ENCODE measurements around the gene SLC6A8.
"Not testable (repeated sequence)": the region's sequence is repeated elsewhere in the genome, so short reads cannot be mapped to it uniquely, and the experiment has no call there.

The SLC6A8 gene

GRCh38 chrX:153708415-153708814, 20.7 kb downstream of the SLC6A8 start:
- peak; percentile 81 for DNase-seq (ENCODE audit: low spot score)

- no peak for DNase-seq (ENCODE audit: low spot score)
Observed at GRCh38 chrX:153709726-153710674, 22.3 kb downstream of the SLC6A8 start.

GRCh38 chrX:153714256-153714655, 26.5 kb downstream of the SLC6A8 start:
- DNase-seq (ENCODE audit: low spot score), result no peak

GRCh38 chrX:153717445-153717844, 29.7 kb downstream of the SLC6A8 start:
- no peak for DNase-seq (ENCODE audit: low spot score)

- DNase-seq (ENCODE audit: low spot score), result no peak
Observed at GRCh38 chrX:153719238-153719637, 31.5 kb downstream of the SLC6A8 start.

- no peak for DNase-seq (ENCODE audit: low spot score)
Observed at GRCh38 chrX:153719701-153720100, 32.0 kb downstream of the SLC6A8 start.

- no peak for DNase-seq (ENCODE audit: low spot score)
Observed at GRCh38 chrX:153722704-153723350, 35.1 kb downstream of the SLC6A8 start.

- peak; percentile 55 for DNase-seq (ENCODE audit: low spot score)
Observed at GRCh38 chrX:153723351-153724251, 35.9 kb downstream of the SLC6A8 start.

GRCh38 chrX:153724252-153725038, 36.7 kb downstream of the SLC6A8 start, which contains the start of the genes ABCD1 and BCAP31:
TSS of gene ABCD1 (plus strand) at chrX:153724856. CDS start at chrX:153725267, 411 bp downstream.
TSS of gene BCAP31 (minus strand) at chrX:153724387. CDS start at chrX:153723244, 1,143 bp downstream.
- peak; percentile 94 for DNase-seq (ENCODE audit: low spot score)

- peak; percentile 48 for DNase-seq (ENCODE audit: low spot score)
Observed at GRCh38 chrX:153725039-153725831, 37.5 kb downstream of the SLC6A8 start.

- no peak for DNase-seq (ENCODE audit: low spot score)
Observed at GRCh38 chrX:153725832-153726285, 38.1 kb downstream of the SLC6A8 start.

- DNase-seq (ENCODE audit: low spot score), result peak; percentile 79
Observed at GRCh38 chrX:153726286-153727122, 38.8 kb downstream of the SLC6A8 start.

- DNase-seq (ENCODE audit: low spot score), result no peak
Observed at GRCh38 chrX:153727123-153727931, 39.6 kb downstream of the SLC6A8 start.

GRCh38 chrX:153728095-153728494, 40.4 kb downstream of the SLC6A8 start:
- no peak for DNase-seq (ENCODE audit: low spot score)

- DNase-seq (ENCODE audit: low spot score), result no peak
Observed at GRCh38 chrX:153728951-153729631, 41.4 kb downstream of the SLC6A8 start.

GRCh38 chrX:153730115-153730514, 42.4 kb downstream of the SLC6A8 start:
- DNase-seq (ENCODE audit: low spot score), result not testable (repeated sequence)

GRCh38 chrX:153731117-153731844, 43.6 kb downstream of the SLC6A8 start:
- peak; percentile 66 for DNase-seq (ENCODE audit: low spot score)

Measured in HuH-7 (cell line).